ENCODE data around the gene FNBP1L.

The FNBP1L gene

GRCh38 chr1:93601686-93602085 is 153.8 kb downstream of the FNBP1L start:
- DNase-seq (ENCODE audit: low read depth), result no peak

GRCh38 chr1:93602101-93602500 is 154.2 kb downstream of the FNBP1L start:
- no peak overlapping the region for H3K4me3 ChIP-seq (ENCODE audit: low read length)
- no peak for DNase-seq (ENCODE audit: low read depth)
- no peak for TF ChIP-seq CTCF (conservative IDR thresholded peaks at IDR 0.05; ENCODE audit: low read length)

More at GRCh38 chr1:93601686-93602085, 153.8 kb downstream of the FNBP1L start:
- no peak for TF ChIP-seq CTCF (conservative IDR thresholded peaks at IDR 0.05; ENCODE audit: low read length)
- H3K4me3 ChIP-seq (ENCODE audit: low read length), result no peak overlapping the region

- TF ChIP-seq CTCF (conservative IDR thresholded peaks at IDR 0.05; ENCODE audit: low read length), result no peak
- H3K4me3 ChIP-seq (ENCODE audit: low read length), result no peak overlapping the region
- no peak for DNase-seq (ENCODE audit: low read depth)
Measured at GRCh38 chr1:93603106-93603505, 155.2 kb downstream of the FNBP1L start.

- TF ChIP-seq CTCF (conservative IDR thresholded peaks at IDR 0.05; ENCODE audit: low read length), result no peak
- H3K4me3 ChIP-seq (ENCODE audit: low read length), result no peak overlapping the region
- DNase-seq (ENCODE audit: low read depth), result no peak
Measured at GRCh38 chr1:93603601-93604000, 155.7 kb downstream of the FNBP1L start.

Data from AG10803 (cell line).